GM12865 (cell line): ENCODE measurements around the gene GTPBP6.
"Not testable (repeated sequence)": the region's sequence is repeated elsewhere in the genome, so short reads cannot be mapped to it uniquely, and the experiment has no call there.

Experiments
- DNase-seq: peaks from one replicate; pipeline ENCODE4 v3.0.0; 2010; ENCODE audit warnings: low read depth
- H3K4me3 ChIP-seq: 2 replicates; pipeline ENCODE4 v1.5.1; 2011; ENCODE audit warnings: mild to moderate bottlenecking, low read depth, low read length, control low read depth
- CTCF ChIP-seq: IDR thresholded peaks from 2 replicates; pipeline ENCODE4 v1.5.1; 2011; ENCODE audit warnings: low read length, control low read depth, low read depth, inconsistent platforms; ENCODE audit not compliant: insufficient read depth; ENCODE audit errors: missing control alignments

GTPBP6 gene

GRCh38 chrX:270848-271367 is 47.7 kb downstream of the GTPBP6 start:
- H3K4me3 ChIP-seq: no peak overlapping the region
- no peak for DNase-seq
- no peak for TF ChIP-seq CTCF

- no peak overlapping the region for H3K4me3 ChIP-seq
- no peak for TF ChIP-seq CTCF
- no peak for DNase-seq
Measured at GRCh38 chrX:267771-268261, 50.8 kb downstream of the GTPBP6 start.

GRCh38 chrX:265502-265901 is 53.1 kb downstream of the GTPBP6 start:
- no peak for TF ChIP-seq CTCF
- no peak overlapping the region for H3K4me3 ChIP-seq
- no peak for DNase-seq

GRCh38 chrX:264634-265455 is 53.8 kb downstream of the GTPBP6 start:
- no peak for TF ChIP-seq CTCF
- no peak overlapping the region for H3K4me3 ChIP-seq
- no peak for DNase-seq

GRCh38 chrX:264006-264405 is 54.6 kb downstream of the GTPBP6 start:
- H3K4me3 ChIP-seq, DNase-seq: not testable (repeated sequence)

- DNase-seq: no peak
- TF ChIP-seq CTCF: no peak
- no peak overlapping the region for H3K4me3 ChIP-seq
Measured at GRCh38 chrX:262381-262909, 56.2 kb downstream of the GTPBP6 start.

GRCh38 chrX:261919-262352 is 56.7 kb downstream of the GTPBP6 start:
- no peak for DNase-seq
- no peak overlapping the region for H3K4me3 ChIP-seq
- TF ChIP-seq CTCF: no peak
